NCI-H2196 (cell line): Measurements from ENCODE around the gene S100A8.

Source experiments
- DNase-seq: peaks from one replicate; lab custom pipeline; 2025; ENCODE audit not compliant: unreplicated experiment; lab: John Stamatoyannopoulos, UW

The S100A8 gene

DNA sequence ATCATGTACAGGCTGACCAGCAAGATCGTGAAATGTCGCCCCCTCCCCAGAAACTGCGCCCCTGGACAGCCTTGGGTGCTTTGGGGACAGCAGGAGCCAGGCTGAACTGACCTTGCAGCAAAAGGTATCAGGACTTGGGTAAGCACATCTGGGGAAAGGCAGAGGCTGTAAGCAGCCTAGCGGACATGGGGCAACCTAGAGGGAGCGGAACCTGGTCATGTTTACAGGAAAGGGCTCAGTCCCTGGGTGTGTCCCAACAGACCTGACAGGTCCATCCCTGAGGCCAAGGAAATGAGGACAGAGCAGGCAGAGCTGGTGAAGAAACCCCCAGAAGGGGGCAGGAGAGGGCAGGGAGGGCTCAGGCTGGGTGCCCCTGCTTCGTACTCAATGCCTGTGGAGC is 3.1 kb upstream of the S100A8 start:
- DNase-seq, result no peak

DNA sequence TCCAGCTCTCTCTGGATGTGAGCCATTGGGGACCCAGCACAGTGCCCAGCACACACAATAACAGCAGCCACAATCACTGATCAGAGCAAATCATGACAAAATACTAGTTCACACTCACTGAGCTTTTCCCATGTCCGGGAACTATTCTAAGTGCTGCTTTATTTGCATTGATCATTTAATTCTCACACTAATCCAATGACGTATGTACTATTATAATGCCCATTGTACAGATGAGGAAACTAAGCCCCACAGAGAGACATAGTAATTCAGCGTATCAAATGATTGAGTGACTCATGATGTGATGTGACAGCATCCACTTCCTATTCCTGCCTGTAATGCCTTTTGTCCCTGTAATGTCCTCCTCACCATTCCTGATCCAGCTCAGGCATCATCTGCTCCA is 1.9 kb upstream of the S100A8 start:
- DNase-seq, result no peak

DNA sequence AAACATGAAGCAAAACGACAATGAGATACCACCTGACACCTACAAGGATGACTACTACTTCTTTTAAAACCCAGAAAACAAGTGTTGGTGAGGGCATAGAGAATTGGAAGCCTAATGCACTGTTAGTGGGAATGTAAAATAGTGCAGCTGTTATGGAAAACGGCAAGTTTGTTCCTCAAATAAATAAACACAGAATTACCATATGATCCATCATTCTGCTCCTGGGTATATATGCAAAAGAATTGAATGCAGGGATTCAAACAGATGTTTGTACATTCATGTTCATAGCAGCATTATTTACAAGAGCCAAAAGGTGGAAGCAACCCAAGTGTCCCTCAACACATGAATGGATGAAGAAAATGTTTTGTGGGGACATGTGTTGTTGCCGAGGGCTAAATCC is 1.4 kb upstream of the S100A8 start:
- no peak for DNase-seq

DNA sequence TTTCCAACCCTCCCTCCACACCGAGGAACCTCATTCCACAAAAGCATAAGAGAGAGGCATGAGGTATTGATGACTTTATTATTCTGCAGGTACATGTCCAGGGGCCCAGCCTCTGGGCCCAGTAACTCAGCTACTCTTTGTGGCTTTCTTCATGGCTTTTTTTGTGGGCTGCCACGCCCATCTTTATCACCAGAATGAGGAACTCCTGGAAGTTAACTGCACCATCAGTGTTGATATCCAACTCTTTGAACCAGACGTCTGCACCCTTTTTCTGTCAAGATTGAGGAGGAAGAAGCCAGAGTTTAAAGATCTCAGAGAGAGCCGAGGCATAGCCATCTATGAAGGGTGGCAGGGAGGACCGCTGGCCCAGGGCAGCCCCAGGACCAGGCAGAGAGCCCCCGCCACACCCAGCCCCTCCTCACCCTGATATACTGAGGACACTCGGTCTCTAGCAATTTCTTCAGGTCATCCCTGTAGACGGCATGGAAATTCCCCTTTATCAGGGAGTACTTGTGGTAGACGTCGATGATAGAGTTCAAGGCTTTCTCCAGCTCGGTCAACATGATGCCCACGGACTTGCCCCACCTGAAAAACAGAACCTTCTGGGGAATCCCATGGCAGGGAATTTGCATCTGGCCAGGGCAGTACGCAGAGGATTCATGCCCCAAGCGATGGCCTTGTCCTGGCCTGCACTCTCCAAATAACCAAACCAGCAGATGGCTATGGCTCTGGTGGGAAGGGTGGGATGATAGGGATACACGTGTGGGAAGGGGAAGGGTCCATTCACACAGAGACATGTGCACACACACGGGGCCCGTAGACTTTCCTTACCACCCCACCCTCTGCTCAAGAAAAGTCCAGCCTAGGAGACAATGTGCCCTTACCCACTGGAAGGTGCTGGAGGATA is 647 bp downstream of the S100A8 start:
- DNase-seq, result no peak

DNA sequence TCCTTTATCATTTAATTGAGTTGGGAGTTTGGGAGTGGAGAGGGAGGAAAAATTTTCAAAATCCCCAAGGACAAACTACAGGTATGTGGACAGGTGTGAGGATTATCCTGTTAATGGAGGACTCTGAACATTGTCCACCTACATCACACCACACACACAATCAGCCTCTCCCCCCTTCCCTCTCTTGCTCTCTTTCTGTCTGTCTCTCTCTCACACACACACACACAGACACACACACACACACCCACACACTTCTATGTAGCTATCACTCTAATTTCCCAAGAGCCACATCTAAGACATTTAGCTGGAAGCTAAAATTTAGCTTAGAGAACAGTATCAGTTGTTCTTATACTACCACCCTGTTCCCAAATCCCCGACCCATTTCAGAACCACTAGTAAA is 1.5 kb downstream of the S100A8 start:
- no peak for DNase-seq

DNA sequence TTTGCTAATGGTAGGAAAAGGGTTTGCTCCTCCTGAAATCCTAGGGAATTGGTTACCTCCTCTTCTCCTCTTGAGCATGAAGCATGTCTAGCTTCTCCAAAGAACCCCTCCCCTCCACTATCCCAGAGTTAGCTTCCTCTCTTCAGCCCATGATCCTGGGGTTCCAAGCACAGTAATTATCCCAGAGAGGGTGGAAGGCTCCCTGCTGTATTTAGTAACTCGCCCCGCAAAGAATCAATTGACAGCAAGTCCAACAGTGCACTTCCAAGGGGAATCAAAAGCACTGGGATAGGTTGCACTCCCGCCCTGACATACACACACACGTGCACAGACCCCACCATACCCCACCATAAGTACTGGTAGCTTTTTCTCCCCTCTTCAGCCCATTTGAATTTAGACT is 3.1 kb downstream of the S100A8 start:
- DNase-seq, result no peak

DNA sequence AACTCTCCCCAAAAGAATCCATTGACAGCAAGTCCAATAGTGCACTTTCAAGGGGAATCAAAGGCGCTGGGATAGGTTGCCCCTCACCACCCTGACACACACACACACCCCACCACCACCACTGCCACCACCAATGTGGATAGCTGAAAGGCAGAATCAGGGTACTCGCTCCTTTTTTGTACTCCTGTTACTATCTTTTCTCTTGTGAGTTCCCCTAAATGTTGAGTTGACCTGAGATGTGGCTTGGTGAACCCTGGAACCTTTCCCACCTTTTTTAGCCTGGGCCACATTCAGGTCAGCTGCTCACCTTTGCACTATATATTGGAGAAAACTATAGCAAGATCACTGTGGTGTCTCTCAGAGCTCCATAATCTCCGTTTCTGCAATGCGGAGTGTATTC is 3.9 kb downstream of the S100A8 start:
- DNase-seq, result no peak

DNA sequence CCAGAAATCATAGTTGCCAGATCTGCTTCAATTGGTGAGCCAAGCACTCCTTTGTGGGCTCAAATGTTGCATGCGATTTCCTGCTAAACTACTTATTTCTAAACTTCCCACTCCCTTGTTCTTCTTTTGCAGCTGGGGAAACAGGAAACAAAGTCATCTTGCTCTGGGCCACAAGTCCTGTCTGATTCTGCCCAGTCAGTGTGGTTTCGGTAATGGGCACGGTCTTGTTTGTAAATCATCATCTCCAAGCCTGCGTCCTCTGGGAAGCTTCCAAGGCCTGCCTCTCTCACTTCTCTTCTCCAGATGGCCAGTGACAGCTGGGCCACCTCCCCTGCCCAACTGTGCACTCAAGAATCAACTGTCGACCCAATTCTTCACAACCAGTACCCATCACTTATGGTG is 4.4 kb downstream of the S100A8 start:
- no peak for DNase-seq

DNA sequence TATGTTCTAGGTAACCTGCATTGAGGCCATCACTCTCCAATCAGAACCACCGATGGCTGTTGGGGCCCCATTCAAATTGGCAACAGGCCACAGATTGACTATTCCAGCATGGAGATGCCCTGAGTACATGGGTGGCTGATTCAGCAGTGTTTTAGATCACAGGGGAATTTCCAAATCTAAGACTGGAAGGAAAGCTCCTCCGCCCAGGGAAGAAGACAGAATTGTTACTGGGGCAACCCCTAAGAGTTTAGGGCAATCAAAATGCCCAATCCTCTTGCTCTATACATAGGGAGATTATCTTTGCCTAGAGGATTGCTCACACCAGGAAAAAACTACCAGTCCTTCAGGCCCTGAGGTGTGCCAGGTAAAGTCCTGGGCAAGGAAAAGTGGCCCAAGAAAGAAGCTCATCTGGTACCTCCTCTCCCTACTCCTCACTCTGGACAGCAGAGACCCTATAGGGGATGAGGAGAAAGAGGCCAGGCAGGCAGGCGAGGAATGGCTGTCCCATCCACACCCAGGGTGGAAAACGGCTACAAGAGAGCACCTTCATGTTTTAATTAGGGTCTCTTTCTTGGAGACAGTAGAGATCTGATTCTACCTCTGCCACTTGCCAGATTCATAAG is 5.8 kb downstream of the S100A8 start:
- DNase-seq, result no peak

DNA sequence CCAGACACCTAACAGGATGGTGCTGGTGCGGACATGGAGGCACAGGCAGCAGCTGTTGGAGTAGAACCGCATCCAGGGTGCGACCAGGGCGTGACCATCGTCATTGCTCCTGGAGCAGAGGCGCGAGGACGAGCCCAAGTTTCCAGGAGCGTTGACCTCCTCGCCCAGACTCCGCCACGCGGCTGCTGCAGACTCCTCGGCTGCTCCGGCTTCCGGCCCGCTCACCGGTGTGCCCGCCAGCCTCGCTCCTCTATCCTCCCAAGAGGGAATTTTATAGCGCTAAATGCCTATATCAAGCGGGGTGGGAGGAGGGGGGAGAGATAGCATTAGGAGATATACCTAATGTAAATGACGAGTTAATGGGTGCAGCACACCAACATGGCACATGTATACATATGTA is 10.2 kb downstream of the S100A8 start:
- no peak for DNase-seq

DNA sequence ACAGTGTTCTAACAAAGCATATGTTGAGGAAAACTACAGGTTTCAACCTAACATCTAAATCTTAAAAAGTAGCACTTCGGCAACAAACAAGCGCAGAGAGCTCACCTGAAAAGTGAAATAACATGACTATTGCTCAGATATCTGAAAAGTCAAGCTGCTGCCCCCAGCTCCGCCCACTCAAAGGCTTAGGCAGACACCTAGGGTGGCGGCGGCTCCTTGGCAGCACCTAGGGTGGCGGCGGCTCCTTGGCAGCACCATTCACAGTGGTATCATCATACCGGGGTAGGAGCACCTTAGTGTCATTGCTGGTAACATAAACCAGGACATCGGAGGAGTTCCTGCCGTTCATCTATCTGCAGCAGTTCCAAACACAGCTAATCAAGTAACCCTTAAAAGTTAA is 11.3 kb downstream of the S100A8 start:
- no peak for DNase-seq

DNA sequence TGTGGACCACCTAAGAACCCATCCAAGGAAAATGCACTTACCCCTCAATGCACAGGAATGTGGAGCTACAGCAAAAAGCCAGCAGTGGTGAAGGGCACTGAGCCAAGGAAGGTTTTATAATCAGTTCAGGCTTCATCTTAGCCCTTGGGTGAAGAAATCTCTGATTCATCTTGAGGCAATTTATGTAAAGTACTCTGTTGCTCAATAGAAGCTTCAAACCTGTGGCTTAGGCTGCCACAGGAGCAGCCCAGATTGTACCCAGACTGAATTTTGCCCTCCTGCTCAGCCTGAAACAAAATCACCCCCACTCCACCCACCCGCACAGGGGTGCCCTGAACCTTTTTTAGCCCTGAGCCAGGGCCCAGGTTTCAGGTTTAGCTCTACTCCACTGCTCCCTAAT is 15.4 kb downstream of the S100A8 start, which contains the start of gene S100A12:
S100A12 (minus strand) TSS at position 111 of the 400 bp plus-strand sequence. CDS start 1,029 bp downstream, outside the sequence.
- no peak for DNase-seq

DNA sequence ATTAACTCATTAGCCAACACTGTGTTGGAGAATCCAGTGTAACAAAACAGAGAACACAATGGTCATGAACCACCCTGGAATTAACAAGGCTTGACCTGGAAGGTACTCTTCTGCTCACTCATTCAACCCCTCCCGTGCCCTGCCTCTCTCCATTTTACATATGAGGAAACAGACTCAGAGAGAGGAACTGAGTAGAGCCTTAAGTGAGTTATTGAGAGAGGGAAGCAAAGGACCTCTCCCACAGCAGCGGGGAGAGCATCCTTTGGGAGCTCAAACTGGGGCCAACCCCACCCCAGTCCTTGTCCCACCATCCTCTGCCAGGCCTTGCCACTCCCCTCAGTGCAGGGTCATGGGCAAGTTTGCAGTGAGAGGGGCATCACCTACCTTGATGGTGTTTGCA is 16.8 kb downstream of the S100A8 start:
- no peak for DNase-seq

DNA sequence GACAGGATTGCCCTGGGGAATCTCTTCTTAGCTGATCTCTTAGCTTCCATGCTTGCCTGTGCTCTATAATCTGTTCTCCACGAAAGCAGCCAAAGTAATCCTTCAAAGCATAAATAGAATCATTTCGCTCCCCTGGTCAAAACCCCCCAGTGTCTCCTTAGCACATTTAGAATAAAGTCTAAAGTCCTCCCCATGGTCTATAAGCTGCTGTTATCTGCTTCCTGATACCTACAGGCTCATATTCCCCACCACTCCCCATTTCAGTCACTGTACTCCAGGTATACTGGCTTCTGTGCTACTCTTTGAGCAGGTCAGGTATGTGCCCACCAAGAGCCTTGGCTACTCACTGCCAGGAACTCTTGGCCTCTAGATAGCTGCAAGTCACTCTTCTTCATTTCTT is 18.3 kb downstream of the S100A8 start:
- no peak for DNase-seq

DNA sequence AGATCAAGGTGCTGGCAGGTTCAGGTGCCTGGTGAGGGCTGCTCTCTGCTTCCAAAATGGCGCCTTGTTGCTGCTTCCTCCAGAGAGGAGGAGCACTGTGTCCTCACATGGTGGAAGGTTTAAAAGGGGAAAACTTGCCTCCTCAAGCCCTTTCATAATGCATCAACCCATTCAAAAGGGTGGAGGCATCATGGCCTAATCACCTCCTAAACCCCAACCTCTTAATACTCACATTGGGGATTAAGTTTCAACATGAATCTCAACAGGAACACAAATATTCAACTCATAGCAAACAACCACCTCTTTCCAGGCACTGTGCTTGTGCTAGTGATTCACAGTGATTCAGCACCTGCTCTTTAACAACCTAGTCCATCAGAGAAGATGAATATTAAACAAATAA is 19.6 kb downstream of the S100A8 start:
- no peak for DNase-seq

DNA sequence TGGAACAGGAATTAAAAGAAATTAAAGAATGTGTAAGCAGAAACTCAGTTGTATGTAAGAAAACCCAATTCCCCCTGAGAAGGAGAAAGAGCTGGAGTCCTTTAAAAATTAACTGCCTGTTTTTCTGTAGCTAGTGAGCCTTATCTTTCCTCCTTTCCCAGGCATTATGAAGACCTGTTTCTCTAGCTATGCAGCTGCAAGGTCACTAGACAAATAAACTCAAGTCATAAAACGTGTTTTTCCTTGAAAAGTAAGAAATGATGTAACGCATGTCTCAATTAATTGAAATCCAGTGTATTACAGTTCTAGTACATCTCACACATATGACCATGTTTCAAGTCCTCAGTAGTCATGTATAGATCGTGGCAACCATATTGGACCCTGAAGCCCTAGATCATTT is 20.7 kb downstream of the S100A8 start:
- no peak for DNase-seq

DNA sequence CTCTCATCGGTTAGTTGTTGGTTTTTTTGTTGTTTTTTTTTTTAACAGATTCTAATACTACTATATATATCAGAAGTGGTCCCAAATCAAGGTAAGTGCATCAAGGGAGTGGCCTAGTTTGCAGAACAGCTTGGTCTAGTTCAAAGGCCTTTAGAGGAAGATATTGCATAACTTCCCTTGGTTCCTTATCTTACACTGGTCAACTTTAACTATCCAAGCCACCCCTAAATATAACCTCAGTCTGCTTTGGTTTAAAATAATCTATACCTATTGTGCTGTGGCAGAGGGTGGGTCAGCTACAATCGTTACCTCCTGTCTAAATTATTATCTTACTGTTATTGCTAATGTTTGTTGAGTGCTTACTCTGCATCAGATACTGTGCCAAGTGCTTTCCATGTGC is 22.4 kb downstream of the S100A8 start:
- DNase-seq, result no peak

DNA sequence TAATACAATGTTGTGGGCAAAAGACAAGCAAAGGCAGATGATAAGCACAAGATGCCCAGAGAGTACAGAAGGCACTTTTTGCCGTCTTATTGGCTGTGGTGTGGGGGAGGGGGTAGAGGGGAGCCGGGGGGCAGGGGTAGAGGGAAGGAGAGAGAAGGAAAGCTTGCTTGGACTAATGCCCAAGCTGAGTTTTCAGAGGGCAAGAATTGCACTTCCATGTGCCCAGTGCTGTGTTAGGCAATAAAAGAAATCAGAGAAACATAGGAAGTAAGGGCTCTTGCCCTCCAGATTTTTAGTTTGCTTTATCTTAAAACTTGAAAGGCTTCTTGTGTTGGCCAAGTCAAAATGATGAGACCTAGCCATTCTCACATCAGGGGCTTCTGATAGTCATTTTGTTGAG is 23.8 kb downstream of the S100A8 start:
- DNase-seq, result no peak

DNA sequence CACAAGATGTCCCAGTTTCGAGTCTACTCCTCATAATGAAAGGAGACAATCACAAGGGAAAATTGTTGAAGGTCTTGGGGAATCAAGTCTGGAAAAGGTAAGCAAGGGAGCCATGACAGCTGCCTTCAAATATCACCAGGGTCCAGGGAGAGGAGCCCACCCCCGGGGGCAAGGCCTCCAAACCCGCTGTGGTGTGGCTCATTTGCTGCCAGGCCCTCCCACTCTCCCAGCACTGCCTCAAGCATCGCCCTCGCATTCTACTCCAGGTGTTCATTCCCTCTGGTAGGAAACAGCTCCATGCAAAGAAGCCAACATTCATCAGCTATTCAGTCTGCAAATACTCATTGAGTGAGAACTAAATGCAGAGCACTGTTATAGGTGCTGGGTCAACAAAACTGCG is 24.6 kb downstream of the S100A8 start:
- no peak for DNase-seq

DNA sequence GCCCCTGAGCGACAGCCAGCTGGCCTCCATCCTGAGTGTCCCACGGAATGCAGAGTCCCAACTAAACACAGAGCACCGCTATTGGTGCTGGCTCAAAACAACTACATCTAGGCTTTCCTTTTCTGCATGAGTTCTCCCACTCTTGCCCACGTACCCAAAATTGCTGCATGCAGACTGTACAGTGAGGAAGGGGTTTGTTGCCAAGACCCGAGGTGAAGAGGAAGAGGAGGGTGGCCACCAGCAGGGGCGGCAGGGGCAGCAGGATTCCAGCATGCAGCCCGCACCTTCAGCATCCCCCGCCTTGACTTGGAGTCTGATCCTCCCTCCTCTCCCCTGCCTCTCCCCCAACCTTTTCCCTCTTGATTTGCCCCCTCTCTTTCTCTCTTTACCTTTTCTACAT is 25.2 kb downstream of the S100A8 start:
- no peak for DNase-seq

DNA sequence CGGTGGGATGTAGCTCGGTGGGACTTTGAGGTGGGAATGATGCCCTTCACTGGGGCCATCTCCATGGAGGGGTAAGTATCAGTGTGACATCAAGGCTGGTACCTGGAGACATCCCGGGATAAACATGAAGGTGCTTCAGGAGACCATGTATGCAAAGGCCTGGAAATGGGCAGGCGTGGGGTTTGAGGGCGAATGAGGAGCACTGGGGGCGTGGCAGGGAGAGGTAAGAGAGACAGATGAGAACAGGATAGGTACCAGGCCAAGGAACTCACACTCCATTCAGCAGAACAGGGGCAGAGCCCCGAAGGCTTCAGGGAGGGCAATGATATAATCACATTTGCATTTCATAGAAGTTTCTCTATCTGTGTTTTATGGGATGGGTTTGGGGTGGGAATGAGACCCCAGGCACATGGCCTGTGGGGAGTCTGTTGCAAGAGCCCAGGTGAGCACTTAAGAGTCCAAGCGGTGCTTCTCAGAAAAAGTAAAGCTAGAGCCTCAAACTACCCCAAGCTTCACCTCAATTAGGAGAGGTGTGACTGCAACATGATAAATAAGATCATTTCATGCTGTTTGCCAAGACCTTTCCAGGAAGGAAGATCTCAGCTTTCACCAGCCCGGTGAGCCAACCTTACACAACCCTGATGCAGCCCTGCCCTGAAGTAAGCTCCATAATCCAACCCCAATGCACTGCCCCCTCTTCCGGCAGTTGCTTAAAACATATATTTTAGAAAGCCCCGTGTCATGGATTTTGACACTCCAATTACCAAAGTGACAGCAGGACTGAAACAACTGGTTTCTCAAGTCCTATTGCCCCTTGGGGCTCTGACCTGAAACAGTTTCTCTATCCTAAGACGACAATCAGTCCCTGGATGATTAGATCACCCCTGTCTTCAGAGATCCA is 25.9 kb downstream of the S100A8 start:
- peak; percentile 32 for DNase-seq

DNA sequence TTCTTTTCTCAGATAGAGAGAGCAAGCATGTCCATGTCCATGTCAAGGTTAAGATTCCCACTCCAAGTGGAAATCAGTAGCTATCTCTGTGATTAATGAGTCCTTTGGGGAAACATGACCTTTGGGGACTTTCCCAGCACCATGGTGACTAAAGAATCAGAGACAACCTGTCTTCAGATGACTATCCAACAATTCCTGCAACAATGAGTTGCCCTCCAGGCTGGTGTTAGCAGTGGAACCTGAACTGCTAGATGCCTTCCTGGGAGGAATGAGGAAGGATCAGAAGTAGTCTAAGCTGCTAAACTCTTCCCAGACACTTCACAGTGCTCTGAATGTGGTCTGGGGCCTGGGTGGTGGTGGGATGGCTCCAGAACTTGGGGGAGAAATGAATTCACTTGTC is 26.7 kb downstream of the S100A8 start:
- no peak for DNase-seq
